ENCODE measurements around the gene PKMYT1.
"Not testable (repeated sequence)": the region's sequence is repeated elsewhere in the genome, so short reads cannot be mapped to it uniquely, and the experiment has no call there.

Gene PKMYT1

GRCh38 chr16:2929693-2930092, 50.6 kb downstream of the PKMYT1 start:
- no peaks in the 10 kb centered on the region for H3K9me3 Mint-ChIP-seq
- DNase-seq, result no peak
- H3K4me3 Mint-ChIP-seq, result no peak overlapping the region
- ATAC-seq, result no peak
- peaks cover 12% of the 10 kb centered on the region for H3K4me1 Mint-ChIP-seq
- H3K27me3 Mint-ChIP-seq, result no peaks in the 10 kb centered on the region
- no peak overlapping the region for H3K27ac Mint-ChIP-seq

GRCh38 chr16:2928796-2929195, 51.5 kb downstream of the PKMYT1 start:
- Mint-ChIP-seq H3K9me3 (no peaks in the 10 kb centered on the region), H3K27me3 (no peaks in the 10 kb centered on the region)
- DNase-seq, result no peak

GRCh38 chr16:2928151-2928550, 52.1 kb downstream of the PKMYT1 start:
- not testable (repeated sequence) for H3K9me3 Mint-ChIP-seq, H3K4me3 Mint-ChIP-seq
- H3K4me1 Mint-ChIP-seq, result peaks cover 12% of the 10 kb centered on the region

More at GRCh38 chr16:2928796-2929195, 51.5 kb downstream of the PKMYT1 start:
- H3K4me1 Mint-ChIP-seq, result peaks cover 12% of the 10 kb centered on the region
- peak overlapping the region in 1 of 2 donors; percentile 76 for H3K27ac Mint-ChIP-seq
- ATAC-seq, result no peak
- no peak overlapping the region for H3K4me3 Mint-ChIP-seq

GRCh38 chr16:2927010-2927646, 53.1 kb downstream of the PKMYT1 start:
- peak overlapping the region in 1 of 2 donors; percentile 64 for H3K27ac Mint-ChIP-seq
- H3K4me1 Mint-ChIP-seq, result peaks cover 12% of the 10 kb centered on the region
- H3K9me3 Mint-ChIP-seq, result no peaks in the 10 kb centered on the region
- ATAC-seq (peak; percentile 98), DNase-seq (peak; percentile 83 to 86)
- H3K4me3 Mint-ChIP-seq, result peak overlapping the region; percentile 25 to 48
- no peaks in the 10 kb centered on the region for H3K27me3 Mint-ChIP-seq

More at GRCh38 chr16:2928151-2928550, 52.1 kb downstream of the PKMYT1 start:
- H3K27me3 Mint-ChIP-seq, DNase-seq, ATAC-seq, H3K27ac Mint-ChIP-seq: not testable (repeated sequence)

- no peak overlapping the region for H3K27ac Mint-ChIP-seq
- ATAC-seq, result no peak
- no peaks in the 10 kb centered on the region for H3K9me3 Mint-ChIP-seq
- peak overlapping the region; percentile 25 to 48 for H3K4me3 Mint-ChIP-seq
- H3K27me3 Mint-ChIP-seq, result no peaks in the 10 kb centered on the region
- DNase-seq, result no peak
- H3K4me1 Mint-ChIP-seq, result peaks cover 12% of the 10 kb centered on the region
Observed at GRCh38 chr16:2926650-2926999, 53.6 kb downstream of the PKMYT1 start.

GRCh38 chr16:2925951-2926649, 54.1 kb downstream of the PKMYT1 start:
- H3K9me3 Mint-ChIP-seq, result no peaks in the 10 kb centered on the region
- ATAC-seq (no peak), DNase-seq (no peak)
- H3K4me3 Mint-ChIP-seq, result peak overlapping the region in 1 of 2 donors; percentile 48
- H3K27me3 Mint-ChIP-seq, result no peaks in the 10 kb centered on the region
- no peak overlapping the region for H3K27ac Mint-ChIP-seq
- peaks cover 12% of the 10 kb centered on the region for H3K4me1 Mint-ChIP-seq

GRCh38 chr16:2924901-2925755, 55.1 kb downstream of the PKMYT1 start:
- Mint-ChIP-seq H3K9me3 (no peaks in the 10 kb centered on the region), H3K27me3 (no peaks in the 10 kb centered on the region), H3K4me1 (peaks cover 12% of the 10 kb centered on the region), H3K27ac (no peak overlapping the region), H3K4me3 (no peak overlapping the region)
- no peak for ATAC-seq
- DNase-seq, result no peak

GRCh38 chr16:2923481-2923880, 56.8 kb downstream of the PKMYT1 start:
- H3K4me3 Mint-ChIP-seq, result no peak overlapping the region

More at GRCh38 chr16:2923481-2923880, 56.8 kb downstream of the PKMYT1 start:
- no peak overlapping the region for H3K27ac Mint-ChIP-seq
- no peaks in the 10 kb centered on the region for H3K27me3 Mint-ChIP-seq
- ATAC-seq (no peak), DNase-seq (no peak)
- H3K9me3 Mint-ChIP-seq, result no peaks in the 10 kb centered on the region
- H3K4me1 Mint-ChIP-seq, result peaks cover 20% of the 10 kb centered on the region
